ENCODE results near the gene CCDC192.

CCDC192 gene

DNA sequence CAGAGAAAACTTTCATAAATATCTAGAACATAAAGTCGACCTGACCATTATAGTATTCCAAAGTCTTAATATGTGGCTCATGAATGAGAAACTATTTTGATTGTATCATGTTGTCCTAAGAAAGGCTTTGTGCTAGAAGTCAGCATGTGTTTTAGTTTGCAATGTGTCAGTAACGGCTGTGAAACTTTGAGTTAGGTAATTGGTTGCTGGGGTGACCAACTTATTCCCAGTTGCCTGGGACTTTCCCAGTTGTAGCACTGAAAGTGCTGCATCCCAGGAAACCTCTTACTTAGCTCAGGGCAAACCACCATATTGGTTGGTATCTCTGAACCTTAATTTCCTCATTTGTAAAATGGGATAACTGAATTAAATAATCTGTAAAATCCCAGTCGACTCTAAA is 265.8 kb downstream of the CCDC192 start:
- H3K4me1 ChIP-seq (ENCODE audit: control insufficient read depth, insufficient read depth, low read length): no peaks in the 10 kb centered on the region
- H3K27ac ChIP-seq (ENCODE audit: extremely low read depth, low read depth, low read length): no peak overlapping the region
- no peaks in the 10 kb centered on the region for H3K9me3 ChIP-seq (ENCODE audit: control insufficient read depth, insufficient read depth, low read depth, low read length)
- ChIA-PET POLR2A (no interaction called here), CTCF (no interaction called here)
- no peak for TF ChIP-seq KLF10 (tag by site-specific recombination; IDR thresholded peaks at IDR 0.05)
- no peak for TF ChIP-seq OVOL3 (tag by site-specific recombination; IDR thresholded peaks at IDR 0.05)
- TF ChIP-seq ZNF792 (tag by site-specific recombination; IDR thresholded peaks at IDR 0.05): no peak
- no peak for TF ChIP-seq RBAK (tag by site-specific recombination; IDR thresholded peaks at IDR 0.05)
- TF ChIP-seq ZNF510 (tag by site-specific recombination; IDR thresholded peaks at IDR 0.05; ENCODE audit: insufficient replicate concordance): no peak
- no peak for TF ChIP-seq ZNF76 (tag by site-specific recombination; IDR thresholded peaks at IDR 0.05; ENCODE audit: borderline replicate concordance, low read depth)
- no peak for TF ChIP-seq ZNF785 (tag by site-specific recombination; IDR thresholded peaks at IDR 0.05)
- no peak for TF ChIP-seq ZNF571 (tag by site-specific recombination; IDR thresholded peaks at IDR 0.05)
- no peak for TF ChIP-seq ZFP3 (tag by site-specific recombination; IDR thresholded peaks at IDR 0.05; ENCODE audit: low read depth)
- TF ChIP-seq ZFHX2 (tag by site-specific recombination; conservative IDR thresholded peaks at IDR 0.05): no peak
- no peak for TF ChIP-seq YY1 (tag by site-specific recombination; IDR thresholded peaks at IDR 0.05)
- no peak overlapping the region for H3K4me3 ChIP-seq (ENCODE audit: low read depth, low read length)
- no peaks in the 10 kb centered on the region for H3K36me3 ChIP-seq (ENCODE audit: control insufficient read depth in 2 of 2, insufficient read depth in 1 of 2, low read length in 2 of 2)

DNA sequence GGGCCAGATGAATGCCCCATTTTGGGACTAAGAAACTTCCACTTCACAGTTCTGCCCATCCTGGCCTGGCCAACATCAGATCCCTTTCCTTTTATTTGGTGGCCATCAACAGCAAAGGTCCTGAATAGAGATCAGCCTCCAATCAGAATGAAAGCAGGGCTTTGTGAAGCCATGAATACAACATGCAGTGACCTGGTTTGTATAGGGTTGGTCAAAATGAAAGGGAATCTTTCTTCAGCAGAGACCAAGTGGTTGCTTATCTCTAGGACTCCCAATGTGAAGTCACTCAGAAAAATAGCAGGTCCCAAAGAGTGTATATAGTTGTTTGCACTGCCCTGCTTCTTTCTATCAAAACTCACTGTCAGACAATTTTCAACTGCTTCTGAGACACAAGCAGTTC is 266.5 kb downstream of the CCDC192 start:
- Histone ChIP-seq H3K36me3 (ENCODE audit: control insufficient read depth in 2 of 2, insufficient read depth in 1 of 2, low read length in 2 of 2) (no peaks in the 10 kb centered on the region), H3K4me3 (ENCODE audit: low read depth, low read length) (no peak overlapping the region), H3K27ac (ENCODE audit: extremely low read depth, low read depth, low read length) (no peak overlapping the region), H3K9me3 (ENCODE audit: control insufficient read depth, insufficient read depth, low read depth, low read length) (no peaks in the 10 kb centered on the region), H3K4me1 (ENCODE audit: control insufficient read depth, insufficient read depth, low read length) (no peaks in the 10 kb centered on the region)
- POLR2A ChIA-PET: no interaction called here
- CTCF ChIA-PET: no interaction called here
- TF ChIP-seq, protein P1, sequence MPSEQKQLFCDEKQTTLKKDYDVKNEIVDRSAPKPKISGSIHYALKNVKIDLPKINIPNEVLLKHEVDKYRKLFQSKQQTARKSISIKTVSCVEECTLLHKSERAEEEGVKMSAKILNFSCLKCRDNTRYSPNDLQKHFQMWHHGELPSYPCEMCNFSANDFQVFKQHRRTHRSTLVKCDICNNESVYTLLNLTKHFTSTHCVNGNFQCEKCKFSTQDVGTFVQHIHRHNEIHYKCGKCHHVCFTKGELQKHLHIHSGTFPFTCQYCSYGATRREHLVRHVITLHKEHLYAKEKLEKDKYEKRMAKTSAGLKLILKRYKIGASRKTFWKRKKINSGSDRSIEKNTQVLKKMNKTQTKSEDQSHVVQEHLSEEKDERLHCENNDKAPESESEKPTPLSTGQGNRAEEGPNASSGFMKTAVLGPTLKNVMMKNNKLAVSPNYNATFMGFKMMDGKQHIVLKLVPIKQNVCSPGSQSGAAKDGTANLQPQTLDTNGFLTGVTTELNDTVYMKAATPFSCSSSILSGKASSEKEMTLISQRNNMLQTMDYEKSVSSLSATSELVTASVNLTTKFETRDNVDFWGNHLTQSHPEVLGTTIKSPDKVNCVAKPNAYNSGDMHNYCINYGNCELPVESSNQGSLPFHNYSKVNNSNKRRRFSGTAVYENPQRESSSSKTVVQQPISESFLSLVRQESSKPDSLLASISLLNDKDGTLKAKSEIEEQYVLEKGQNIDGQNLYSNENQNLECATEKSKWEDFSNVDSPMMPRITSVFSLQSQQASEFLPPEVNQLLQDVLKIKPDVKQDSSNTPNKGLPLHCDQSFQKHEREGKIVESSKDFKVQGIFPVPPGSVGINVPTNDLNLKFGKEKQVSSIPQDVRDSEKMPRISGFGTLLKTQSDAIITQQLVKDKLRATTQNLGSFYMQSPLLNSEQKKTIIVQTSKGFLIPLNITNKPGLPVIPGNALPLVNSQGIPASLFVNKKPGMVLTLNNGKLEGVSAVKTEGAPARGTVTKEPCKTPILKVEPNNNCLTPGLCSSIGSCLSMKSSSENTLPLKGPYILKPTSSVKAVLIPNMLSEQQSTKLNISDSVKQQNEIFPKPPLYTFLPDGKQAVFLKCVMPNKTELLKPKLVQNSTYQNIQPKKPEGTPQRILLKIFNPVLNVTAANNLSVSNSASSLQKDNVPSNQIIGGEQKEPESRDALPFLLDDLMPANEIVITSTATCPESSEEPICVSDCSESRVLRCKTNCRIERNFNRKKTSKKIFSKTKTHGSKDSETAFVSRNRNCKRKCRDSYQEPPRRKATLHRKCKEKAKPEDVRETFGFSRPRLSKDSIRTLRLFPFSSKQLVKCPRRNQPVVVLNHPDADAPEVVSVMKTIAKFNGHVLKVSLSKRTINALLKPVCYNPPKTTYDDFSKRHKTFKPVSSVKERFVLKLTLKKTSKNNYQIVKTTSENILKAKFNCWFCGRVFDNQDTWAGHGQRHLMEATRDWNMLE (tag by site-specific recombination; conservative IDR thresholded peaks at IDR 0.05; ENCODE audit: low read depth): no peak
- TF ChIP-seq ZNF707 (tag by site-specific recombination; IDR thresholded peaks at IDR 0.05): no peak
- TF ChIP-seq, protein P2, sequence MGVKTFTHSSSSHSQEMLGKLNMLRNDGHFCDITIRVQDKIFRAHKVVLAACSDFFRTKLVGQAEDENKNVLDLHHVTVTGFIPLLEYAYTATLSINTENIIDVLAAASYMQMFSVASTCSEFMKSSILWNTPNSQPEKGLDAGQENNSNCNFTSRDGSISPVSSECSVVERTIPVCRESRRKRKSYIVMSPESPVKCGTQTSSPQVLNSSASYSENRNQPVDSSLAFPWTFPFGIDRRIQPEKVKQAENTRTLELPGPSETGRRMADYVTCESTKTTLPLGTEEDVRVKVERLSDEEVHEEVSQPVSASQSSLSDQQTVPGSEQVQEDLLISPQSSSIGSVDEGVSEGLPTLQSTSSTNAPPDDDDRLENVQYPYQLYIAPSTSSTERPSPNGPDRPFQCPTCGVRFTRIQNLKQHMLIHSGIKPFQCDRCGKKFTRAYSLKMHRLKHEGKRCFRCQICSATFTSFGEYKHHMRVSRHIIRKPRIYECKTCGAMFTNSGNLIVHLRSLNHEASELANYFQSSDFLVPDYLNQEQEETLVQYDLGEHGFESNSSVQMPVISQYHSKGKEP (tag by site-specific recombination; IDR thresholded peaks at IDR 0.05): no peak
- no peak for TF ChIP-seq GFI1B (tag by site-specific recombination; IDR thresholded peaks at IDR 0.05)

DNA sequence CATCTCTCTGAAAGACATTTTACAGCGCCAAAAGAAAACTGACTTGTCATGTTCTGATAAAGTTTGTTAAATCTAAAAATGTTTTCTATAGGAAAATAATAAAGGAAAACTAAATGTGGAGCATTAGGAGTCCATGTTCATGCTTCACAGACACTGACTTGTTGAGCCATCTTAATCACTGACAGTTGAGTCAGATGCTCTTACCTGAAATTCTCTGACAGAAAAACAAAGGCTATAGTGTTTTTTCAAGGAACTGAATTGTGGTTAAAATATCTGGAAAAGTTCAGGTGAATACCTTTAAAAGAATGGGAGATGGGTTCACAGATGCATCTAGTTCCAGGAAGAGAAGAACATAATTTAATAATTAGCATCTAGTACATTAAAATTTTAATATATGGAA is 266.9 kb downstream of the CCDC192 start:
- CTCF ChIA-PET: no interaction called here
- TF ChIP-seq ZNF768 (tag by site-specific recombination; IDR thresholded peaks at IDR 0.05): no peak
- TF ChIP-seq ZNF514 (tag by site-specific recombination; IDR thresholded peaks at IDR 0.05): no peak
- TF ChIP-seq ZSCAN30 (tag by site-specific recombination; IDR thresholded peaks at IDR 0.05): no peak
- TF ChIP-seq SP2 (tag by site-specific recombination; IDR thresholded peaks at IDR 0.05): no peak
- no peak for TF ChIP-seq ZNF585B (tag by site-specific recombination; IDR thresholded peaks at IDR 0.05)
- TF ChIP-seq BCL11A (tag by site-specific recombination; IDR thresholded peaks at IDR 0.05; ENCODE audit: low read depth): no peak
- TF ChIP-seq TCF7L2 (IDR thresholded peaks at IDR 0.05; ENCODE audit: borderline replicate concordance, low read depth, low read length): no peak
- no peak for TF ChIP-seq ZXDB (tag by site-specific recombination; IDR thresholded peaks at IDR 0.05)
- TF ChIP-seq ZNF19 (tag by site-specific recombination; IDR thresholded peaks at IDR 0.05; ENCODE audit: low read depth): no peak
- TF ChIP-seq ZNF175 (tag by site-specific recombination; IDR thresholded peaks at IDR 0.05): no peak
- TF ChIP-seq ZIC2 (tag by site-specific recombination; IDR thresholded peaks at IDR 0.05): no peak
- no peak for TF ChIP-seq ZNF223 (tag by site-specific recombination; IDR thresholded peaks at IDR 0.05)
- TF ChIP-seq ZNF10 (tag by site-specific recombination; IDR thresholded peaks at IDR 0.05): no peak
- TF ChIP-seq KLF16 (tag by site-specific recombination; IDR thresholded peaks at IDR 0.05): no peak

More for the DNA sequence above, 266.9 kb downstream of the CCDC192 start:
- Histone ChIP-seq H3K36me3 (ENCODE audit: control insufficient read depth in 2 of 2, insufficient read depth in 1 of 2, low read length in 2 of 2) (no peaks in the 10 kb centered on the region), H3K9me3 (ENCODE audit: control insufficient read depth, insufficient read depth, low read depth, low read length) (no peaks in the 10 kb centered on the region), H3K4me3 (ENCODE audit: low read depth, low read length) (no peak overlapping the region), H3K27ac (ENCODE audit: extremely low read depth, low read depth, low read length) (no peak overlapping the region), H3K4me1 (ENCODE audit: control insufficient read depth, insufficient read depth, low read length) (no peaks in the 10 kb centered on the region)
- POLR2A ChIA-PET: no interaction called here
